ENCODE data around the gene RAP2A. TPM values are rescaled to one million over a fixed set of nuclear protein-coding genes. Genes with fewer than 3 reads are reported as not detected.

RAP2A gene
- total and polyA plus RNA-seq, 2 donors from 2014 or later, result 7.4 to 25.5 TPM

DNA sequence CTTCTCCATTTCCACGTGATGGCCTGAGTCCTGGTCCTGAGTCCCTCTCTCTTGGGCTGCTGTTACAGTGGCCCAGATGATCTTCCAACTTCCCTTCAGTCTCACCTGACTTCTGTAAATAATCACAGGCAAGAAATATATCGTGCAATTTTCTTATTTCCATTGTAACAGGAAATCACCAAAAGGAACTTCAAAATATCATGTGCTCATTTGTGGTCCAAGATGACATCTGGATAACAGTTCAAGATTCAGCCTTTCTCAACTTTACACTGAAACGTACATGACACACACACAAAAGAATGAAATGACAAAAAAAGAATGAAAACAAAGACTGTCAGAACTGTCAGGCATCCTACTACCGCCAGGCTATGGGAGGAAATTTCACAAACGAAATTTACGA lies 22.0 kb upstream of the RAP2A start:
- TF ChIP-seq CTCF (IDR thresholded peaks at IDR 0.05; ENCODE audit: borderline replicate concordance, extremely low read depth, insufficient read depth), result no peak
- H3K36me3 ChIP-seq (ENCODE audit: control insufficient read depth in 2 of 3, insufficient read depth in 3 of 3, low read length in 3 of 3), result no peaks in the 10 kb centered on the region
- no peaks in the 10 kb centered on the region for H3K27me3 ChIP-seq (ENCODE audit: control insufficient read depth, insufficient read depth, low read length)
- no peak overlapping the region for H3K9ac ChIP-seq (ENCODE audit: low read length in 3 of 3)
- DNase-seq, result no peak
- no peaks in the 10 kb centered on the region for H3K9me3 ChIP-seq (ENCODE audit: control insufficient read depth in 2 of 3, insufficient read depth in 1 of 3, low read length in 3 of 3)
- no peak for FAIRE-seq
- no peak overlapping the region for H3K27ac ChIP-seq (ENCODE audit: low read depth in 2 of 2, low read length in 2 of 2)
- no peak overlapping the region for H3K4me3 ChIP-seq (ENCODE audit: low read length in 3 of 3)
- H3K4me1 ChIP-seq (ENCODE audit: control insufficient read depth in 2 of 3, insufficient read depth in 2 of 3, low read depth in 1 of 3, low read length in 3 of 3), result no peaks in the 10 kb centered on the region
- intact Hi-C loops (cut with DNase I), result no loop called here

DNA sequence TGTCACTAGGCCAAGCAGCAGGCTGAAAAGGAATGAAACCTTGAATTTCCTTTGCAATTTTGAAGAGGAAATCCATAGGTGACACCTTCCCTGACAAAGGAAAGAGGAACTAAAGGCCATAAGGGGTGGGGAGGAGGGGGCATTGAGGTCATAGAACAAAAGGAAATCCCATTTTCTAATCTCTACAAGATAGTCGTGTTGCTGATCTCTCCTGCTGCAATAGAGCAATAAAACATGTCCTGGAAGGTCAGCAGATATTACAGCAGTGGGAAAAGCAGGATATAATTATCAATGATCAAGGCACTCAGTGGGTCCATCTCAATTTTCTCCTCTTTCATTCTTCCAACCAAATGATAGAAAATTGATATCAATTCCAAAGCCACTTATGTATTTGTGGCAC lies 20.3 kb upstream of the RAP2A start:
- FAIRE-seq, result no peak
- no peak overlapping the region for H3K27ac ChIP-seq (ENCODE audit: low read depth in 2 of 2, low read length in 2 of 2)

DNA sequence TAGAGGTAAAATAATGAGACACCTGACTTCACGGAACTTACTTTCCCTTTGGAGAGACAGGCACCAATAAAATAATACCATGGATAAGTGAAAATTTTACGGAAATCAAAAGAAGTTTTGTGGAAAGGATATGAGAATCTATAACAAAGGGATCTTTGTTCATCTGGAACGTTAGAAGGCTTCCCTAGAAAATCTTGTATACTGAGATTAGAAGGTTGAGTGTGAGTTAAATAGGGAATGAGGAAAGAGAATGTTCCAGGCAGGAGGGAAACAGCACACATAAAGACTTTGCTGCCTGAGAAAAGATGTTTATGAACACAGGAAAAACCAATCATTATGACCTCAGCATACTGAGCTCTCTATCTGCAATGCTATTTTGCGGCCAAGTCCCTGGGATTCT lies 19.6 kb upstream of the RAP2A start:
- intact Hi-C loops (cut with DNase I), result no loop called here
- no peak overlapping the region for H3K27ac ChIP-seq (ENCODE audit: low read depth in 2 of 2, low read length in 2 of 2)
- H3K9me3 ChIP-seq (ENCODE audit: control insufficient read depth in 2 of 3, insufficient read depth in 1 of 3, low read length in 3 of 3), result no peaks in the 10 kb centered on the region
- DNase-seq (no peak), FAIRE-seq (no peak)
- no peak overlapping the region for H3K9ac ChIP-seq (ENCODE audit: low read length in 3 of 3)
- TF ChIP-seq CTCF (IDR thresholded peaks at IDR 0.05; ENCODE audit: borderline replicate concordance, extremely low read depth, insufficient read depth), result no peak
- H3K4me1 ChIP-seq (ENCODE audit: control insufficient read depth in 2 of 3, insufficient read depth in 2 of 3, low read depth in 1 of 3, low read length in 3 of 3), result no peaks in the 10 kb centered on the region
- H3K4me3 ChIP-seq (ENCODE audit: low read length in 3 of 3), result no peak overlapping the region
- H3K36me3 ChIP-seq (ENCODE audit: control insufficient read depth in 2 of 3, insufficient read depth in 3 of 3, low read length in 3 of 3), result no peaks in the 10 kb centered on the region
- no peaks in the 10 kb centered on the region for H3K27me3 ChIP-seq (ENCODE audit: control insufficient read depth, insufficient read depth, low read length)

More for the DNA sequence above, 20.3 kb upstream of the RAP2A start:
- no peaks in the 10 kb centered on the region for H3K9me3 ChIP-seq (ENCODE audit: control insufficient read depth in 2 of 3, insufficient read depth in 1 of 3, low read length in 3 of 3)
- H3K4me1 ChIP-seq (ENCODE audit: control insufficient read depth in 2 of 3, insufficient read depth in 2 of 3, low read depth in 1 of 3, low read length in 3 of 3), result no peaks in the 10 kb centered on the region
- intact Hi-C loops (cut with DNase I), result no loop called here
- H3K9ac ChIP-seq (ENCODE audit: low read length in 3 of 3), result no peak overlapping the region
- H3K36me3 ChIP-seq (ENCODE audit: control insufficient read depth in 2 of 3, insufficient read depth in 3 of 3, low read length in 3 of 3), result no peaks in the 10 kb centered on the region
- H3K4me3 ChIP-seq (ENCODE audit: low read length in 3 of 3), result no peak overlapping the region
- no peak for DNase-seq
- TF ChIP-seq CTCF (IDR thresholded peaks at IDR 0.05; ENCODE audit: borderline replicate concordance, extremely low read depth, insufficient read depth), result no peak
- H3K27me3 ChIP-seq (ENCODE audit: control insufficient read depth, insufficient read depth, low read length), result no peaks in the 10 kb centered on the region

DNA sequence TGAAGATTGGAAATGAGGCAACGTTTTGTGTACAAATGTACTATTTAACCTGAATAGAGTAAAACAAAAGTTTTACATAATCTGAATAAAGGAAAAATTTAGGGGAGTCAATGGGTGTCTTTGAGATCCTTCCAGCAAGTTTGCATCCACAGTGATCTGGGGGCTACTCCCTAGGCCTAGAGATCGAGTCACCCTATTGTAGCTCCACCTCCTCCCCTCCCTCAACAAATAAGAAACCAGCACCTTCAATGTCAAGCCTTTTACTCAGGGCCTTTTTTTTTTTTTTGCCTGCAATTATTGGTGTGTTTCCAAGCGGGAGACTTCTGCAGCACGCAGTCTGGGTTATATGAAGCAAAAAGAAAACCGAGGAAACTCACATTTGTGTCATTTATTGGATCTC lies 16.3 kb upstream of the RAP2A start:
- intact Hi-C loops (cut with DNase I), result no loop called here
- no peak overlapping the region for H3K4me3 ChIP-seq (ENCODE audit: low read length in 3 of 3)
- TF ChIP-seq CTCF (IDR thresholded peaks at IDR 0.05; ENCODE audit: borderline replicate concordance, extremely low read depth, insufficient read depth), result no peak
- no peaks in the 10 kb centered on the region for H3K9me3 ChIP-seq (ENCODE audit: control insufficient read depth in 2 of 3, insufficient read depth in 1 of 3, low read length in 3 of 3)
- FAIRE-seq (no peak), DNase-seq (peak in 1 of 5 donors; percentile 24)
- no peaks in the 10 kb centered on the region for H3K4me1 ChIP-seq (ENCODE audit: control insufficient read depth in 2 of 3, insufficient read depth in 2 of 3, low read depth in 1 of 3, low read length in 3 of 3)
- H3K36me3 ChIP-seq (ENCODE audit: control insufficient read depth in 2 of 3, insufficient read depth in 3 of 3, low read length in 3 of 3), result no peaks in the 10 kb centered on the region
- H3K27me3 ChIP-seq (ENCODE audit: control insufficient read depth, insufficient read depth, low read length), result no peaks in the 10 kb centered on the region
- no peak overlapping the region for H3K27ac ChIP-seq (ENCODE audit: low read depth in 2 of 2, low read length in 2 of 2)
- H3K9ac ChIP-seq (ENCODE audit: low read length in 3 of 3), result no peak overlapping the region
